CD4-positive, alpha-beta T cell treated with Interleukin-17A for 4 hours (primary cell): ENCODE data around the gene MTA1.

Experiments
- DNase-seq: peaks from one replicate; pipeline ENCODE4 v3.0.0-alpha.2; 2020; ENCODE audit warnings: mixed read lengths

Gene MTA1

DNA sequence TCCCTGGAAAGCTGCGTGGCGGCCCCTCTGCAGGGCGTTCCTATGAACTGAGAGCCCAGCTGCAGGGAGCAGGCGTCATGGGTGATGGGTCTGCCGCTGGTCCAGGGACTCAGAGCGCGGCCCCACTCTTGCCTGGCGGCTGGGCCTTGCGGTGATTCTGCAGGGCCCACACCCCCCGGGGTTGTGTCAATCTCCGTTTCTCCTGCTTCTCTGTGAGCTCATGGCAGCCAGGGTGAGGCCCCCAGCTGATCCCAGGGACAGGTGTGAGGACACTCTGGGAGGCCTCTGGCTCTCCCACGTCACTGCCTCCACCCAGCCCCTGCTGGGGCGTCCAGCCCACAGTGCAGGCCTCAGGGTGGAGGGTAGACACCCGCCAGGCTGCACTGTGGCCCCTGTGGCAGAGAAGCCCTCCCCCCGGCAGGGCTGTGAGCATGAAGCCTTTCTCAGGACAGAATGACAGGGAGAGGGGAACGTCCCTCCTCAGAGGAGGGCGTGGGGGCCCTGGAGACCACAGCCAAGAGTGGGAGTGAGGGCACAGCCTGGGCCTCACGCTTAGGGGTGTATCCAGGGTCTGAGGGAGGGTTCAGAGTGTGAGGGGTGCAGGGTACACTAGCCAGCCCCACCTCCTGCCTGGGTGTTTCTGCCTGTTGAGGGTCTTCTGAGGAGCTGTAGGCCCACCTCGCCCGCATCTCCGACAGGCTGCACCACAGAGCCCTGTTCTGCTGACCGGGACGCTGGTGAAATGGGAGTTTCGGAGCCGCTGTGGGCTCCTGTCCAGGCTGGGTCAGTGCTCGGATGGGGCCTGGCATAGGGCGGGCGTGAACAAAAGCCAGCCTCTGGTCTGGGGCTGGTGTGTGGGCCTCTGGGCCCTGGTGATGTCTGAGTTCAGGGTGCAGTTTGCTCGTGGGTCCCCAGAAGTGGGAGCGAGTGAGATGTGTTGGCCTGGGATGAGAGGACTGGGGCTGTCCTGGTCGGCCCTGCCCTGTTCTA lies 28.3 kb downstream of the MTA1 start:
- DNase-seq, result no peak

DNA sequence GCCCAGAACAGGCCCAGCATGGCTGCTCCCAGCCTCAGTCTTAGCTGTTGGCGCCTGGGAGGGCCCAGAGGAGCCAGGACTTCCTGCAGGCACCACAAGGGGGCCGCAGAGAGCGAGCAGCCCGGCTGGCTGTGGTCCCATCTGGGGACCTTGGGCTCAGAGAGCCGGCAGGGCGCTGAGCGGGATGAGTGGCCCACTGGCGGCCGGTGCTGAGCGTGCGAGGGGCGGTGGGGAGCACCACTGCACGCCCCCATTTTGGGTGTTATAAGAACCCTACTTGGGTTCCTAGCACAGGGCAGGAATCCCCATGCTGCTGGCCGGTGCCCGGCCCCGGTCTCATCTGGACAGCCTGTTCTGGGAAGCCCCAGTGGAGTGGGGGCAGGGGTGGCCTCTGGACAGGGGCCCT lies 29.1 kb downstream of the MTA1 start:
- peak; percentile 79 for DNase-seq

GRCh38 chr14:105449276-105450122 lies 29.9 kb downstream of the MTA1 start:
- no peak for DNase-seq

DNA sequence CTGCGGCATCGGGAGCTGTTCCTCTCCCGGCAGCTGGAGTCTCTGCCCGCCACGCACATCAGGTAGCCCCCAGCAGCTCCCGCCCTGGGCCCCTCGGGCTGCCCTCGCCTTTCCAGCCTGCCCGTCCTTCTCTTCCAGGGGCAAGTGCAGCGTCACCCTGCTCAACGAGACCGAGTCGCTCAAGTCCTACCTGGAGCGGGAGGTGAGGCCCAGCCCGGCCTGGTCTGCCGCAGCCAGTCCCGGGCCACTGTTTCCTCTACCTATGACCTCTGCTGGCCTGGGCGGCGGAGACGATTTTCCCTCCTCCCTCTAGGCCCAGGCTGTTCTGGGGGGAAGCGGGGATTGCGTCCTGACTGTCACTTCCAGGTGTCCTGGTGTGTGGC lies 30.5 kb downstream of the MTA1 start:
- DNase-seq, result no peak

DNA sequence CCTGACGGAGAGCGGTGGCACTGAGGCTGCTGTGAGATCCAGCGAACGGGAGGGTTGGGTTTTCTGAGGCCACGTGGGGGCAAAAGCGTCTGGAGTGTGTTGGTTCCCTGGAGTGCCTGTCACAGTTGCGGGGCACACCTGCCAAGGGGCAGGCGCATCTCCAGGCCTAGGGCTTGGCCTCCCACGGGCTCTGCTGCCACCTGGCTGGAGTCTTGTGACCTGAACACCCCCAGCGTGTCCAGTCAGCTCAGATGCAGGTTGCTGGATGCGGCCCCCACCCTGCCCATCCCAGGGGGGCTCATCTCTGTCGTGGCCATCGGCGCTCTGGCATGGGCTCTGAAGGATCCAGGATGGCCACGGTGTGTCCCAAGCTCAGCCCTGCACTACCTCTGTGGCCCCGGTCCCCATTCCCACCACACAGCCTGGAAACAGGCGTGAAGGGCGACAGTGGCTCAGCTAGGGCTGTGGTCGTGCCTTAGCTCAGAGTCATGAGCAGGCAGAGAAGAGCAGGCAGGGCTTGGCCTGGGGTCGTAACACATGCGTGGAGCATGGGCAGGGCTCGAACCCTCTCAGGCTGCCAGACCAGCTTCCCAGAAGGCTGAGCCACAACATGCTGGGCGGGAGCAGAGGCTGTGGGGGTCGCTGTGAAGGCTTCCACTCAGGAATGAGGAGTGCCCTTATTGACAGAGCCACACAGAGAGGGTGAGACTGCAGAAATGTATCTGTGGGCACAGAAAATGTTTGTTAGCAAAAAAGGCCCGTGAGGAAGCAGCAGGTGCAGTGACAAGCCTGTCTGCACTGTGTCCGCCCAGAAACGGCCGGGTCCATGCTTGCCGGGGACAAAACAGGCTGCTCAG lies 31.5 kb downstream of the MTA1 start:
- DNase-seq, result no peak

DNA sequence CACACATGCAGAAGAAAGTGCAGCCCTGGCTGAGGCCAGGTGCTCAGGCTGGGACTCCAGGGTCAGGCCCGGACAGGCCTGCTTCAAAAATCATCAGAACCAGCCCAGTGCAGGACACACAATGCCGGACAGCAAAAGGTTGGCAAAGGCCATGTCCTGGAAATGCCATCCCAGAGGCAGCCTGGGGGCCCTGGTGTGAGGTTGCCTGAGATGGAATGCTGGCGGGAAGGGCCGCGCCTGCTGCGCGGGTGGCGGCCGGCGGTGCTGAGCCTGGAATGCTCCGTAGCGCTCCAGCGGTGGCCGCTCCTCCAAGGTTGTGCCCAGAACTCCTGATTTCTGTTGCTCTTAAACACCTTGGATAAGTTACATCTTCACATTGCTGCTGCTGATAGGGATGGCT lies 33.3 kb downstream of the MTA1 start:
- no peak for DNase-seq

DNA sequence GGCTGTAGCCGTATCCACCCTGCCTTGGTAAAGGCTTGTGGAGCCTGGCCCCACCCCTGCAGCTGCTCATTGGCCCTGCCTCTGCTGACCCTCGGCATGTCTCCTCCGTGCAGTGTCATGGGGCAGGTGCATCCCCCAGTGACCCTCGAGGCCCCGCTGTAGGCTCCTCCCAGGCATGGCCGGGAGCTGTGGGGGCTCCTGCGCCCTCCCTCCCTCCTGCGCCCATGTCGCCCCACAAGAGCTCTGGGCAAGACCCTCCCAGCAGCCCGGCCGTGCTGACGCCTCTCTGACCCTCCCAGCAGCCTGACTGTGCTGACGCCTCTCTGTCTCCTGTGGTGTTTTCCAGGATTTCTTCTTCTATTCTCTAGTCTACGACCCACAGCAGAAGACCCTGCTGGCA lies 34.2 kb downstream of the MTA1 start:
- DNase-seq, result no peak

GRCh38 chr14:105455086-105455640 lies 35.5 kb downstream of the MTA1 start:
- no peak for DNase-seq

GRCh38 chr14:105455766-105456660 lies 36.4 kb downstream of the MTA1 start:
- DNase-seq, result no peak

GRCh38 chr14:105456736-105457617 lies 37.4 kb downstream of the MTA1 start:
- DNase-seq, result no peak

GRCh38 chr14:105458010-105458409 lies 38.4 kb downstream of the MTA1 start:
- no peak for DNase-seq

DNA sequence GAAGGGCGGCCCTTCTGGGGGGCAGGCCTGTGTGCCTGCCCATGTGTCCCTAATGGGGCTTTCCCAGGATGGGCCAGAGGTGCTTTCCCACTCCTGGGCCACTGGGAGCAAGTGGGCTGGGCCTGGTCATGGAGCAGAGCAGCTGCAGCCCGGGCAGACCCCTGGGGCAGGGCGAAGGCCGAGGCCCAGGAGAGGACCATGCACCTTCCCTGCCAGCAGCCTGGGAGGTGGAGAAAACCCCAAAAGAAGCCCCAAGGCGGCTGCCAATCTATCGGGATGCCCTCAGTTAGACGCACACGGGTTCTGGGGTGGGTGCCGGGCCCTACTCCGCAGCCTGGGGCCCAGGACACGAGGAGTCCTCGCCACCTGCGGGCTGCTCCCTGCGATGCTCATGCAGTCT lies 38.9 kb downstream of the MTA1 start:
- no peak for DNase-seq

DNA sequence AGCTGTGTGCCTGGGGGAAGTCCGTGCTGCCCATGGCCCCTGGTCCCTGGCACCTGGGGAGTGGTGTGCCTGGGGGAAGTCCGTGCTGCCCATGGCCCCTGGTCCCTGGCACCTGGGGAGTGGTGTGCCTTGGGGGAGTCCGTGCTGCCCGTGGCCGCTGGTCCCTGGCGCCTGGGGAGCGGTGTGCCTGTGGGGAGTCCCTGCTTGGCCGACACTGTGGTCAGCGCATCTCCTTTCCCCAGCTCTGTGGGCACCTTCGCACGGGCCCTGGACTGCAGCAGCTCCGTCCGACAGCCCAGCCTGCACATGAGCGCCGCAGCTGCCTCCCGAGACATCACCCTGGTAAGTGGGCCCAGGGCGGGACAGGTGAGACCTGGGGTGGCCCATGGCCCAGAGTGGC lies 40.5 kb downstream of the MTA1 start:
- no peak for DNase-seq

- no peak for DNase-seq
Measured at GRCh38 chr14:105460616-105461015, 41.0 kb downstream of the MTA1 start.

DNA sequence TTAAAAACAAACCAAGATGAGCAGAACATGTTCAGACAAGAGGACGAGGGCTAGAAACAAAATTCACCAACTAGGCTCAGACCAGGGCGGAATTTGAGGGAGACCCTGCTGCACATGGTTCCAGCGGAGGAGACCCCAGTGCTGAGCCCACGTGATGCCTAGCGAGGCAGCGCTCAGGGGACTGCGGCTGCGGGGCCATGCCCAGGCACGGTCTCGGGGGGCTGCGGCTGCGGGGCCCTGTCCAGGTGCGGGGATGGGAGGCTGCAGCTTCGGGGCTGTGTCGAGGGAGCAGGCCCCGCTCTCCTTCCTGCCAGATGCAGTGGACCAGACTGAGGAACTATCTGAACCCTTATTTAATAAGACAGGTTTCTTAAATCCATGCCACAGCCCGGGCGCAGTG lies 42.3 kb downstream of the MTA1 start:
- no peak for DNase-seq

DNA sequence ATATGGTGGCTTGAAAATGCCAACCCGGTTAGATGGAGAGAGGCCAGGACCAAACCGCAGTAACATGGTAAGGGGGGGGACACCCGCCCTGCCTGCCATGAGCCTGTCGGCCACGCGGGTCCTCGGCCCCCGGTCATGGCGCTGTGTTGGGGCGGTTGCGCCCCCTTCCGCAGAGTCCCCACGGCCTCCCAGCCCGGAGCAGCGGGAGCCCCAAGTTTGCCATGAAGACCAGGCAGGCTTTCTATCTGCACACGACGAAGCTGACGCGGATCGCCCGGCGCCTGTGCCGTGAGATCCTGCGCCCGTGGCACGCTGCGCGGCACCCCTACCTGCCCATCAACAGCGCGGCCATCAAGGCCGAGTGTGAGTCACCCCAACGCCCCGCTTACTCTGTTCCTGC lies 44.9 kb downstream of the MTA1 start:
- DNase-seq, result no peak

DNA sequence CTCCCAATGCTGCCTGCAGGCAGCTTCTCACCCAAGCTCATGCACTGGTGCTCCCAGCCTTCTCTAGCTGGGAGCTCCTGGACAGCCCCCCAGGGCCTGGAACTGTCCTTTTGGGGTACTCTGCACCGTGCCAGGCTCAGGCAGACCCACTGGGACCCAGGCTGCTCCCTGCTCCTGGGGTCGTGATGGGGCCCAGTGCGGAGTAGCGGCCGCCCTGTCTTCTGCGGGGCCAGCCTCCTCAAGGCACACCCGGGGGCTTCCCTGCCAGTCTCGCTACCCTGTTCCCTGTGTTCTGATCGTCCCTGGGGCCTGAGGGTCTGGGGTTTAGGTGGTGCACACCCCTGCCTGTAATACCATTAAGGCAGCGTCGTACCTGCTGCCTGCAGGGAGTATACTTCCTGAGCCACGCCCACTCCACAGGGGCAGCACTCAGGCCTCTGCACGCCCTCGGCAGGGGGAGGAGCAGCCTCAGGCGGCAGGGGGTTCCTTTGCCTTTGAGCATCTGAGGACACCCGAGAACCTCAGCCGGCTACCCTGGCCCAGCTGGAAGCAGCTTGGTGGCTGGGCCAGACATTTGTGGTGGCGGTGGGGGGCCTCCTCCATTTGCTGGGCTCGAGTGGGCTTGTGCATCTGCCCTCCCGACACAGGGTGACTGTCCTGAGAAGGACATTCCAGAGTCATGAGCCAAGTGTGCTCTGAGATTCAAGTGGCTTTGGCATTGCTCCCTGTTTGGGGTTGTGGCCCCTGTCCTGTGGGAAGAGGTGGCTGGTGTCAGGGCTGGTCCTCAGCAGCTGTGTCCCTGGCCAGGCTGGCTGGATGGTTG lies 45.8 kb downstream of the MTA1 start:
- no peak for DNase-seq

DNA sequence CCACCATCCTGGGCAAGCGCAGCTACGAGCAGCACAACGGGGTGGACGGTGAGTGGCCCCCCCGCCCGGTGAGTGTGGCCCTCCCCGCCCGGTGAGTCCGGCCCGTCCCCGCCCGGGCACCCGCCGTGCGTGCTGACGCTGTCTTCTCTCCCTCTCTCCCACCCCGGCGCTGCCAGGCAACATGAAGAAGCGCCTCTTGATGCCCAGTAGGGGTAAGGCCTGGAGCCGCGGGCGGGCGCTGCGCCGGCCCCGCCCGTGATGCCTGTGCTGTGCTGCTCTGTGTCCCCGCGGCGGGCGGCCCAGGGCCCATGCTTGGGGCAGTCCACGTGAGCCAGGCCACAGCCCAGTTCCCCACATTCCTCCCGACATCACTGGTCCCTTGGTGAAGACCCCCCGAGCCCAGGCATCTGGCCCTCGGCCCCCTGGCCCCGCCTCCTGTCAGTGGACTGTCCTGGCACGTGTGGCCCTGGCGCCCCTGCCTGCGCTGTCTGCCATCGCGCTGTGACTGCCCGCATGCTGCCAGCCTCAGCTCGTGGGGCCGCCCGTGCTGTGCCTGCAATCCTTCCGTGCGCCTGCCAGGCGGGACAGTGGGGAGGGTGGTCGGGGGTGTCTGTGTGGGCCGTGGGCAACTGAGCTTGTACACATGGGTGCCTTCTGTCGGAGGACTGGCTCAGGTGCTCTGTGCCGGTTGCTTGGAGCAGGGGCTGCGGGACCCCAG lies 47.1 kb downstream of the MTA1 start:
- DNase-seq, result no peak
